Left lung (tissue), 10 donors: ENCODE results near the gene PIGT. TPM values are rescaled to one million over a fixed set of nuclear protein-coding genes. Genes with fewer than 3 reads are reported as not detected.

Experiments used
- ATAC-seq: fragments of 200-7000 bp; cut with Tn5 transposase; one replicate; pipeline ENCODE4 v1.9.1; 2020; ENCODE audit warnings: moderate library complexity
- DNase-seq, 4 donors: peaks; one replicate each; pipeline ENCODE4 v3.0.0-alpha.2; 2013 to 2020
- H3K27ac ChIP-seq, 2 donors: fragments of 200-600 bp; sonication (generic) in 1 of 2; one replicate each; pipeline versions ENCODE4 v1.5.0 to v1.8.0; 2020 to 2021
- H3K27me3 ChIP-seq, 2 donors: fragments of 200-600 bp; sonication (generic) in 1 of 2; one replicate each; pipeline versions ENCODE4 v1.5.0 to v1.8.0; 2020 to 2021
- H3K36me3 ChIP-seq, 2 donors: fragments of 200-600 bp; sonication (generic) in 1 of 2; one replicate each; pipeline versions ENCODE4 v1.5.0 to v1.8.0; 2020 to 2021
- H3K4me1 ChIP-seq, 2 donors: fragments of 200-600 bp; one replicate each; pipeline ENCODE4 v1.8.0; 2021
- H3K4me3 ChIP-seq, 2 donors: fragments of 200-600 bp; sonication (generic) in 1 of 2; one replicate each; pipeline versions ENCODE4 v1.5.0 to v1.8.0; 2020 to 2021; ENCODE audit warnings: mild to moderate bottlenecking in 1 of 2
- H3K9me3 ChIP-seq, 2 donors: fragments of 200-600 bp; sonication (generic) in 1 of 2; one replicate each; pipeline versions ENCODE4 v1.5.0 to v1.8.0; 2020 to 2021
- intact Hi-C, 2 donors: fragments of 100-400 bp; cut with DNase I; formaldehyde crosslinking; loops; one replicate each; pipeline versions ENCODE4 v1.11.2 to v1.14.2; 2022
- polyA plus RNA-seq, 6 donors: library from polyadenylated mRNA; unstranded; fragments of 120-200 nt; gene quantifications; one replicate each; pipeline ENCODE4 v1.2.1, GENCODE V29; 2013; ENCODE audit not compliant: insufficient read length in 6 of 6
- total RNA-seq, 2 donors: library from RNA; stranded (reverse); fragmentation: NEBNext Ultra II Directional; extraction: Animal tissue kit (Norgen Biotek cat#: 25700); gene quantifications; one replicate each; pipeline ENCODE4 v1.2.1, GENCODE V29; 2021
- TF ChIP-seq, protein P1 (sequence below), 2 donors: fragments of 200-600 bp; sonication (generic) in 1 of 2; IDR thresholded peaks; one replicate each; pipeline versions ENCODE4 v1.5.0 to v1.8.0; 2021; ENCODE audit warnings: antibody characterized with exemption in 2 of 2
- donor health status: DM: no; HTN: yes; CAD: no.
- donor health status: DM: no; HTN: no; CAD: no.

Gene PIGT
- total and polyA plus RNA-seq, 8 donors: 72.8 to 96.7 (median 82.1) TPM

DNA sequence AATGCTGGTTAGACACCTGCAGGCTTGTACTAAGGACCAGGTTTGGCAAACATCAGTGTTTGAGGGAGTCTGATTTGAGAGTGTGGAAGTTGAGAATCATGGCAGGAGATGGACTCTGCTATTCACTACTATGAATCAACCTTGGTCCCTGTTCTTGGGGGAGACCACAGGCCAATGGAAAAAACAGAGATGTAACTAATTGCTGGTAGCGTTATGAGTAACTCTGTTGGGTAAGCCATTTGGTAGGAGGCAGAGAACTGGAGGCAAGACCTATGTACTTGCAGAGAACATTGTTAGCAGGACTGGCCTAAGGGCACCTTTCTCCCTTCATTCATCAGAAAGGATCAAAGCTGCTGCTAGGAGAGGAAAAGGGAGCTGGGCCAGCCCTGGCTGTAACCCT, 45.3 kb downstream of the PIGT start:
- no peak overlapping the region for H3K27ac ChIP-seq
- H3K4me3 ChIP-seq: no peak overlapping the region
- ATAC-seq (no peak), DNase-seq (no peak)
- H3K27me3 ChIP-seq: peaks cover 0 to 7% of the 10 kb centered on the region in 2 donors
- intact Hi-C loops: no loop called here
- TF ChIP-seq, protein P1, sequence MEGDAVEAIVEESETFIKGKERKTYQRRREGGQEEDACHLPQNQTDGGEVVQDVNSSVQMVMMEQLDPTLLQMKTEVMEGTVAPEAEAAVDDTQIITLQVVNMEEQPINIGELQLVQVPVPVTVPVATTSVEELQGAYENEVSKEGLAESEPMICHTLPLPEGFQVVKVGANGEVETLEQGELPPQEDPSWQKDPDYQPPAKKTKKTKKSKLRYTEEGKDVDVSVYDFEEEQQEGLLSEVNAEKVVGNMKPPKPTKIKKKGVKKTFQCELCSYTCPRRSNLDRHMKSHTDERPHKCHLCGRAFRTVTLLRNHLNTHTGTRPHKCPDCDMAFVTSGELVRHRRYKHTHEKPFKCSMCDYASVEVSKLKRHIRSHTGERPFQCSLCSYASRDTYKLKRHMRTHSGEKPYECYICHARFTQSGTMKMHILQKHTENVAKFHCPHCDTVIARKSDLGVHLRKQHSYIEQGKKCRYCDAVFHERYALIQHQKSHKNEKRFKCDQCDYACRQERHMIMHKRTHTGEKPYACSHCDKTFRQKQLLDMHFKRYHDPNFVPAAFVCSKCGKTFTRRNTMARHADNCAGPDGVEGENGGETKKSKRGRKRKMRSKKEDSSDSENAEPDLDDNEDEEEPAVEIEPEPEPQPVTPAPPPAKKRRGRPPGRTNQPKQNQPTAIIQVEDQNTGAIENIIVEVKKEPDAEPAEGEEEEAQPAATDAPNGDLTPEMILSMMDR (IDR thresholded peaks at IDR 0.05): no peak
- no peaks in the 10 kb centered on the region for H3K36me3 ChIP-seq
- no peaks in the 10 kb centered on the region for H3K9me3 ChIP-seq
- H3K4me1 ChIP-seq: no peaks in the 10 kb centered on the region

DNA sequence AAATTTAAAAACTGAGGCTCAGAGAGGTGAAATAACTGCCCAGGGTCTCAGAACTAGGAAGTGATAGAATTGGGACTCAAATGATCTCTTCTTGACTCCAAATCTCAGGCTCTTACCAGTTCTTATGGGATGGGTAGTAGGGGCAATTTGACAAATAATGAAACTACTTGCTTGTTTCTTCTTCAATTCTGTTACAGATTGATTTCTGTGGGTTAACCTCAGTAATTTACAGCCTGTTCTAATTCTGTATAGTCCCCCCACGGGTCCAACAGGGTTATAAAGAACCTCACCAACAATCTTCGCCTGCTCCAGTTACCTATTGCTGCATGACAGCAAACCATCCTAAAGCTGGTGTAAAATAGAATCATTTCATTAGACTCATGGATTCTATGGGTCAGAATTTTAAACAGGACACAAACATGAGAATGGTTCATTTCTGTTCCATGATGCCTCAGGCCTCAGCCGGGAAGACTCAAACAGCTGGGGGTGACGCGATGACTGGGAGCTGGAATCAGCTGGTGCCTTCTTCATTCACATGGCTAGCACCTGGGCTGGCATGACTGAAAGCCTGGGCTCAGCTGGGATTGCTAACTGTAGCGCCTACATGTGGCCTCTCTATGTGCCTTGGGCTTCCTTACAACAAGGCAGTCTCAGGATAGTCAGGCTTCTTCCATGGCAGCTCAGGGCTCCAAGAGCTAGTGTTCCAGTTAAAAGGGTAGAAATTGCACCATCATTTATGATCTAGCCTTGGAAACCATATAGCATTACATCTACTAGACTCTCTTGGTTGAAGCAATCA, 47.0 kb downstream of the PIGT start:
- Histone ChIP-seq H3K27ac (no peak overlapping the region), H3K4me1 (no peaks in the 10 kb centered on the region), H3K27me3 (peaks cover 0 to 11% of the 10 kb centered on the region in 2 donors), H3K36me3 (no peaks in the 10 kb centered on the region), H3K4me3 (no peak overlapping the region), H3K9me3 (no peaks in the 10 kb centered on the region)
- TF ChIP-seq, protein P1 (IDR thresholded peaks at IDR 0.05): no peak
- ATAC-seq (no peak), DNase-seq (no peak)
- intact Hi-C loops: no loop called here

DNA sequence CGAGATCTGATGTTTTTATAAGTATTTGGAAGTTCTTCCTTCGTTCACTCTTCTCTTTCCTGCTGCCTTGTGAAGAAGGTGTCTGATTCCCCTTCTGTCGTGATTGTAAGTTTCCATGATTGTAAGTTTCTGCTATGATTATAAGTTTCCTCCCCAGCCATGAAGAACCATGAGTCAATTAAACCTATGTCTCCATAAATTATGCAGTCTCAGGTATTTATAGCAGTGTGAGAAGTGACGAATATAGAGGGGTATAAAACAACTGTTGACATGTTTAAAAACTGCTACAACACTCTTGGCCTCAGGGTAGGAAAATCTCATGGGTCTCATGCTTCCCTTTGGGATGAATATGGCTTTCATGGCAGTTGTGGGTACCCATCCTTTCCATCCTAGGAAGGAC, 47.8 kb downstream of the PIGT start:
- Histone ChIP-seq H3K36me3 (no peaks in the 10 kb centered on the region), H3K9me3 (no peaks in the 10 kb centered on the region), H3K4me3 (no peak overlapping the region), H3K27ac (no peak overlapping the region), H3K4me1 (no peaks in the 10 kb centered on the region), H3K27me3 (peaks cover 0 to 19% of the 10 kb centered on the region in 2 donors)
- ATAC-seq: no peak
- intact Hi-C loops: no loop called here
- TF ChIP-seq, protein P1 (IDR thresholded peaks at IDR 0.05): no peak
- DNase-seq: no peak

DNA sequence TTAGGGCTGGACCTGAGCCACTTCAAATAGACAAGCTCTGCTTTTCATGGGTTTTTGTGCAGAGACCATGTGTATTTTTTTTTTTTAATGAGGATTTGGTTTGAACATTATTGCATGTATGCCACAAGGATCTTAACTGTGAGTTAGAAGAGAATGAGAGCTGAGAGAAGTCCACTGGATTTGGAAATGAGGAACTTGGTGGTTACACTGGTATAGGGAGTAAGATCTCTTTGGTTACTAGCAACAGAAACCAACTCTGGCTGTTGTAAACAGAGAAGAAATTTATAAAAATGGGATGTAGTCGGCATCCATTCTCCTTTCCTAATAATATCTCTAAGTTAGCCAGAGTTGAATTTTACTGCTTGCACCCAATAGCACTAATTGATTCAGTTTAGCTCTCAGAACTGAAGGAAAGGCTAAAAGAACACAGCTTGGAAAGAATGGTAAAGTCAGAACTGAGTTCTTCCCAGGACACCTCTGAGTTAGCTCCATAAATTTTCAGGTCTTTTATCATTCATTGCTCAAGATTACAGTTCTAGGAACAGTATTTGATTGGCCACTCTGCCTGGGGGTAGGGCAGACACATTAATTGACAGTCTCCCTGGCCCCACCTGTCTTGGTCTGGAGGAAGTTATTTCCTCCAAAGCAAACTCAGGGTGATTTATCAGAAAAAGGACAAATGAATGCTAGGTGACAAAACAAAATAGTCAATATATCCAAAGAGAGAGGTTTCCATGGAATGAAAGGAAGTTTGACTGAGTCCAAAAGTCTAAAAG, 49.7 kb downstream of the PIGT start:
- Histone ChIP-seq H3K27me3 (peaks cover 4 to 39% of the 10 kb centered on the region in 2 donors), H3K4me1 (peaks cover 0 to 19% of the 10 kb centered on the region in 2 donors), H3K27ac (no peak overlapping the region), H3K4me3 (no peak overlapping the region), H3K9me3 (no peaks in the 10 kb centered on the region), H3K36me3 (no peaks in the 10 kb centered on the region)
- TF ChIP-seq, protein P1 (IDR thresholded peaks at IDR 0.05): no peak
- no peak for ATAC-seq
- DNase-seq: no peak
- intact Hi-C loops: no loop called here

DNA sequence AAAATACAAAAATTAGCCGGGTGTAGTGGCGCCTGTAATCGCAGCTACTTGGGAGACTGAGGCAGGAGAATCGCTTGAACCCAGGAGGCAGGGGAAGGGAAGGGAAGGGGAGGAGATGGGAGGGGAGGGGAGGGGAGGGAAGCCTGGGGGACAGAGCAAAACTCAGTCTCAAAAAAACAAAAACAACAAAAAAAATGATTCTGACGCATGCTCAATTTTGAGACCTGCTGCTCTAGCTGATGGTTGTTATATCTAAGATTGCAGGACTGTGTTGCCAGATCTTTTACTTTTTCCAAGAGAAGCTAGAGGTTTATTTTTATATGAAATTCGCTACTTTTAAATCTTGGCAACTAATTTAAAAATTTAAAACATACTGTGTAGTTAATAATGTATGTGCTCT, 51.2 kb downstream of the PIGT start:
- no peaks in the 10 kb centered on the region for H3K36me3 ChIP-seq
- H3K27ac ChIP-seq: no peak overlapping the region
- ATAC-seq (no peak), DNase-seq (no peak)
- intact Hi-C loops: no loop called here
- TF ChIP-seq, protein P1 (IDR thresholded peaks at IDR 0.05): no peak
- no peaks in the 10 kb centered on the region for H3K9me3 ChIP-seq
- H3K4me1 ChIP-seq: peaks cover 0 to 22% of the 10 kb centered on the region in 2 donors
- H3K27me3 ChIP-seq: peaks cover 6 to 54% of the 10 kb centered on the region in 2 donors
- H3K4me3 ChIP-seq: no peak overlapping the region
